ENCODE measurements around the gene GPR39.

The GPR39 gene

DNA sequence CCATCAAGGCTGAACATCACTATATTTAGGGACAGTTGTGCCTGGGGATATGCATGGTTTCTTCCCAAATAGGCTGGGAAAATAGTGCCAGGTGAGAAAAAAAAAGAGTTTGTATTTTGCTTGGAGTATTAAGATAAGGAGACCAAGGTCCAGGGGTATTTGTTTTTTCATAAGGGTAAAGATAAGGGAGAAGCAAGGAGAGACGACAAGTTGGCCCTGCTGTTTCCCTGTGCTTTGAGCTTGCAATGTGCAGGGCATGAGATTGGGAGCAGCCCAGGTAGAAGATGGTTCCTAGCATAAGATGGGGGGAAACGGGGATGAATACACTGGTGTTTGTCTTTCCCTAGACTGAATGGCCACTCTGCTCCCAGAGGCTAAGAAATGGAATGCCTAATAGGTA, 8.8 kb upstream of the GPR39 start:
- no peak for TF ChIP-seq SNAI2 (CRISPR knock-in tag; IDR thresholded peaks at IDR 0.05)
- no peak for TF ChIP-seq TCF4 (CRISPR knock-in tag; IDR thresholded peaks at IDR 0.05; ENCODE audit: borderline replicate concordance)
- no peak for TF ChIP-seq PPARA (CRISPR knock-in tag; IDR thresholded peaks at IDR 0.05; ENCODE audit: borderline replicate concordance)
- TF ChIP-seq CSDC2 (CRISPR knock-in tag; IDR thresholded peaks at IDR 0.05): no peak
- TF ChIP-seq ESRRG (CRISPR knock-in tag; IDR thresholded peaks at IDR 0.05): no peak
- no peak for TF ChIP-seq ZFP3 (CRISPR knock-in tag; IDR thresholded peaks at IDR 0.05)
- no peak for TF ChIP-seq ZNF565 (CRISPR knock-in tag; conservative IDR thresholded peaks at IDR 0.05; ENCODE audit: low read depth)
- TF ChIP-seq ZC3H10 (CRISPR knock-in tag; IDR thresholded peaks at IDR 0.05): no peak
- ATAC-seq: no peak

DNA sequence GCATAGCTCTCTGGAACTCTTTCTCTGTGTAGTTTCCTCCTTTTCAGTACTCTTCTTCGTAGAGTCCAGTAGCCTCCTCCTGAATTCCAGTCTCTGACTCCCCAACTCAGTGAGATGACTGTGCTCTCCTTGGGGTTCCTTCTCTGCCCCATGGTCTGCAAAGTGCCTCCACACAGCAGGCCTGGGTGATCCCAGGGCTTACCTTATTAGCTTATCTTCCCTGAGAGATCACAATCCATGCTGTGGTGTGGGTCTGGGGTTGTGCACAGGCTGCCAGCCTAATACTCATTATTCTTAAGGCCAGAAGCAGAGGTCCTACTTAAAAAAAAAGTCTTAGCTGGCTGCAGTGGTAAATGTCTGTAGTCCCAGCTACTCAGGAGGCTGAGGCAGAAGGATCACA, 4.6 kb upstream of the GPR39 start:
- TF ChIP-seq TOX (CRISPR knock-in tag; IDR thresholded peaks at IDR 0.05; ENCODE audit: borderline replicate concordance) (no peak), ARNTL (CRISPR knock-in tag; IDR thresholded peaks at IDR 0.05; ENCODE audit: borderline replicate concordance, low read depth) (no peak)
- no peak for ATAC-seq

DNA sequence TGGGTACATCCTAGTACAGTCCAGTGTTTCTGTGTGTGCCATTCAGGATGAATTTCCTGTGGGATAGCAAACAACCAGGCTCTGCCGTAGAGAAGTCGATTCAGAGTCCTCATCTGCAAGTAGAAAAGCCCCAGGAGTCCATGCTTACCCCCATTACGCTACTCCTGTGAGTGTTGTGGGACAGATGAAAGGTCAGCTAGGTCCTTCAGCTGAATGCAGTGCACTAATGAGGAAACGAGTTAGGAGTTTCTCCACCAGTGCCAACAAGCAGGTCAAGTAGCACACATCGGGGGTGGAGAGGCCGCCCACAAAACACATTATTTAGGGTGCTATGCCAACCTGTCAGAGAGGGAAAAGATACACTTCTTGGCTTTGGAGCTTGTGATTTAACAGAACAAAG, 2.5 kb upstream of the GPR39 start:
- ATAC-seq: no peak
- TF ChIP-seq PPARA (CRISPR knock-in tag; IDR thresholded peaks at IDR 0.05; ENCODE audit: borderline replicate concordance) (no peak), RARB (CRISPR knock-in tag; IDR thresholded peaks at IDR 0.05) (no peak), ESRRG (CRISPR knock-in tag; IDR thresholded peaks at IDR 0.05) (no peak), ARNTL (CRISPR knock-in tag; IDR thresholded peaks at IDR 0.05; ENCODE audit: borderline replicate concordance, low read depth) (no peak)

DNA sequence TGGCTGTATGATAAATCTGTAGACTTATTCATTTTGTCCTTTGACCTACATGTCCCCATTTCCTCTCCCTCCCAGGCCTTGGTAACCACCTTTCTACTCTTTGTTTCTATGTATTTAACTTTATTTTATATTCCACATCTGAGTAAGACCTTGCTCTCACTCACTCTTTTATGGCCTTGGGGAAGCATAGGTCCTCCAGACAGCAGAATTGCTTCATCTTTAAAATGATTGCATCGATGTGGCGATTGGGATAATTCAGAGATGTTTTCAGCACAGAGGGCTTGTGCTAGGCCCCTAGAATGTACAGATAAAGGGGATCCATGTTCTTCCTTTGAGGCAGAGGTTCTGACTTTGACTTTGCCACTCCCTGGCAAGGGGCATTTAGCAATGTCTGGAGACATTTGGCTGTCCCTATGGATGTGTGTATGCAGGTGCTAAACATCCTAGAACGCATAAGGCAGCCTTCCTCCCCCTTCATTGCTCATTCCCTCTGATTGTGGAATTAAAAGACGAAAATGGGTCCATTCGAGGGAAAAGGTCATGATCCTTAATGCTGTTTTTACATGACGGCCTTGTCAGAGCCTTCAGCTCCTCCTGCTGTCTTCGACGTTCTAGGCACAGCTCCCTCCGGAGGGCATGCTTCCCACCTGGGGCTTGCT, 1.2 kb upstream of the GPR39 start:
- peak; percentile 8 for ATAC-seq
- TF ChIP-seq ESRRG (CRISPR knock-in tag; IDR thresholded peaks at IDR 0.05): no peak
- TF ChIP-seq TCF4 (CRISPR knock-in tag; IDR thresholded peaks at IDR 0.05; ENCODE audit: borderline replicate concordance): no peak
- TF ChIP-seq BACH2 (CRISPR knock-in tag; IDR thresholded peaks at IDR 0.05; ENCODE audit: borderline replicate concordance): no peak
- TF ChIP-seq GLIS3 (CRISPR knock-in tag; IDR thresholded peaks at IDR 0.05): no peak
- TF ChIP-seq, protein P1, sequence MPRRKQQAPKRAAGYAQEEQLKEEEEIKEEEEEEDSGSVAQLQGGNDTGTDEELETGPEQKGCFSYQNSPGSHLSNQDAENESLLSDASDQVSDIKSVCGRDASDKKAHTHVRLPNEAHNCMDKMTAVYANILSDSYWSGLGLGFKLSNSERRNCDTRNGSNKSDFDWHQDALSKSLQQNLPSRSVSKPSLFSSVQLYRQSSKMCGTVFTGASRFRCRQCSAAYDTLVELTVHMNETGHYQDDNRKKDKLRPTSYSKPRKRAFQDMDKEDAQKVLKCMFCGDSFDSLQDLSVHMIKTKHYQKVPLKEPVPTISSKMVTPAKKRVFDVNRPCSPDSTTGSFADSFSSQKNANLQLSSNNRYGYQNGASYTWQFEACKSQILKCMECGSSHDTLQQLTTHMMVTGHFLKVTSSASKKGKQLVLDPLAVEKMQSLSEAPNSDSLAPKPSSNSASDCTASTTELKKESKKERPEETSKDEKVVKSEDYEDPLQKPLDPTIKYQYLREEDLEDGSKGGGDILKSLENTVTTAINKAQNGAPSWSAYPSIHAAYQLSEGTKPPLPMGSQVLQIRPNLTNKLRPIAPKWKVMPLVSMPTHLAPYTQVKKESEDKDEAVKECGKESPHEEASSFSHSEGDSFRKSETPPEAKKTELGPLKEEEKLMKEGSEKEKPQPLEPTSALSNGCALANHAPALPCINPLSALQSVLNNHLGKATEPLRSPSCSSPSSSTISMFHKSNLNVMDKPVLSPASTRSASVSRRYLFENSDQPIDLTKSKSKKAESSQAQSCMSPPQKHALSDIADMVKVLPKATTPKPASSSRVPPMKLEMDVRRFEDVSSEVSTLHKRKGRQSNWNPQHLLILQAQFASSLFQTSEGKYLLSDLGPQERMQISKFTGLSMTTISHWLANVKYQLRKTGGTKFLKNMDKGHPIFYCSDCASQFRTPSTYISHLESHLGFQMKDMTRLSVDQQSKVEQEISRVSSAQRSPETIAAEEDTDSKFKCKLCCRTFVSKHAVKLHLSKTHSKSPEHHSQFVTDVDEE (CRISPR knock-in tag; IDR thresholded peaks at IDR 0.05): no peak
- no peak for TF ChIP-seq ZNF70 (CRISPR knock-in tag; IDR thresholded peaks at IDR 0.05)
- no peak for TF ChIP-seq ZFP30 (CRISPR knock-in tag; IDR thresholded peaks at IDR 0.05)
- TF ChIP-seq, protein P2, sequence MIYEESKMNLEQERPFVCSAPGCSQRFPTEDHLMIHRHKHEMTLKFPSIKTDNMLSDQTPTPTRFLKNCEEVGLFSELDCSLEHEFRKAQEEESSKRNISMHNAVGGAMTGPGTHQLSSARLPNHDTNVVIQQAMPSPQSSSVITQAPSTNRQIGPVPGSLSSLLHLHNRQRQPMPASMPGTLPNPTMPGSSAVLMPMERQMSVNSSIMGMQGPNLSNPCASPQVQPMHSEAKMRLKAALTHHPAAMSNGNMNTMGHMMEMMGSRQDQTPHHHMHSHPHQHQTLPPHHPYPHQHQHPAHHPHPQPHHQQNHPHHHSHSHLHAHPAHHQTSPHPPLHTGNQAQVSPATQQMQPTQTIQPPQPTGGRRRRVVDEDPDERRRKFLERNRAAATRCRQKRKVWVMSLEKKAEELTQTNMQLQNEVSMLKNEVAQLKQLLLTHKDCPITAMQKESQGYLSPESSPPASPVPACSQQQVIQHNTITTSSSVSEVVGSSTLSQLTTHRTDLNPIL (CRISPR knock-in tag; IDR thresholded peaks at IDR 0.05; ENCODE audit: low read depth): no peak
- TF ChIP-seq, protein P3, sequence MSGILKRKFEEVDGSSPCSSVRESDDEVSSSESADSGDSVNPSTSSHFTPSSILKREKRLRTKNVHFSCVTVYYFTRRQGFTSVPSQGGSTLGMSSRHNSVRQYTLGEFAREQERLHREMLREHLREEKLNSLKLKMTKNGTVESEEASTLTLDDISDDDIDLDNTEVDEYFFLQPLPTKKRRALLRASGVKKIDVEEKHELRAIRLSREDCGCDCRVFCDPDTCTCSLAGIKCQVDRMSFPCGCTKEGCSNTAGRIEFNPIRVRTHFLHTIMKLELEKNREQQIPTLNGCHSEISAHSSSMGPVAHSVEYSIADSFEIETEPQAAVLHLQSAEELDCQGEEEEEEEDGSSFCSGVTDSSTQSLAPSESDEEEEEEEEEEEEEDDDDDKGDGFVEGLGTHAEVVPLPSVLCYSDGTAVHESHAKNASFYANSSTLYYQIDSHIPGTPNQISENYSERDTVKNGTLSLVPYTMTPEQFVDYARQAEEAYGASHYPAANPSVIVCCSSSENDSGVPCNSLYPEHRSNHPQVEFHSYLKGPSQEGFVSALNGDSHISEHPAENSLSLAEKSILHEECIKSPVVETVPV (CRISPR knock-in tag; IDR thresholded peaks at IDR 0.05): no peak
- no peak for TF ChIP-seq ARNTL (CRISPR knock-in tag; IDR thresholded peaks at IDR 0.05; ENCODE audit: borderline replicate concordance, low read depth)
- no peak for TF ChIP-seq PPARA (CRISPR knock-in tag; IDR thresholded peaks at IDR 0.05; ENCODE audit: borderline replicate concordance)
- no peak for TF ChIP-seq ZC3H10 (CRISPR knock-in tag; IDR thresholded peaks at IDR 0.05)
- TF ChIP-seq, protein P4, sequence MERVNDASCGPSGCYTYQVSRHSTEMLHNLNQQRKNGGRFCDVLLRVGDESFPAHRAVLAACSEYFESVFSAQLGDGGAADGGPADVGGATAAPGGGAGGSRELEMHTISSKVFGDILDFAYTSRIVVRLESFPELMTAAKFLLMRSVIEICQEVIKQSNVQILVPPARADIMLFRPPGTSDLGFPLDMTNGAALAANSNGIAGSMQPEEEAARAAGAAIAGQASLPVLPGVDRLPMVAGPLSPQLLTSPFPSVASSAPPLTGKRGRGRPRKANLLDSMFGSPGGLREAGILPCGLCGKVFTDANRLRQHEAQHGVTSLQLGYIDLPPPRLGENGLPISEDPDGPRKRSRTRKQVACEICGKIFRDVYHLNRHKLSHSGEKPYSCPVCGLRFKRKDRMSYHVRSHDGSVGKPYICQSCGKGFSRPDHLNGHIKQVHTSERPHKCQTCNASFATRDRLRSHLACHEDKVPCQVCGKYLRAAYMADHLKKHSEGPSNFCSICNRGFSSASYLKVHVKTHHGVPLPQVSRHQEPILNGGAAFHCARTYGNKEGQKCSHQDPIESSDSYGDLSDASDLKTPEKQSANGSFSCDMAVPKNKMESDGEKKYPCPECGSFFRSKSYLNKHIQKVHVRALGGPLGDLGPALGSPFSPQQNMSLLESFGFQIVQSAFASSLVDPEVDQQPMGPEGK (CRISPR knock-in tag; IDR thresholded peaks at IDR 0.05; ENCODE audit: borderline replicate concordance): no peak
- no peak for TF ChIP-seq SNAI2 (CRISPR knock-in tag; IDR thresholded peaks at IDR 0.05)
- no peak for TF ChIP-seq RARB (CRISPR knock-in tag; IDR thresholded peaks at IDR 0.05)
- TF ChIP-seq, protein P5, sequence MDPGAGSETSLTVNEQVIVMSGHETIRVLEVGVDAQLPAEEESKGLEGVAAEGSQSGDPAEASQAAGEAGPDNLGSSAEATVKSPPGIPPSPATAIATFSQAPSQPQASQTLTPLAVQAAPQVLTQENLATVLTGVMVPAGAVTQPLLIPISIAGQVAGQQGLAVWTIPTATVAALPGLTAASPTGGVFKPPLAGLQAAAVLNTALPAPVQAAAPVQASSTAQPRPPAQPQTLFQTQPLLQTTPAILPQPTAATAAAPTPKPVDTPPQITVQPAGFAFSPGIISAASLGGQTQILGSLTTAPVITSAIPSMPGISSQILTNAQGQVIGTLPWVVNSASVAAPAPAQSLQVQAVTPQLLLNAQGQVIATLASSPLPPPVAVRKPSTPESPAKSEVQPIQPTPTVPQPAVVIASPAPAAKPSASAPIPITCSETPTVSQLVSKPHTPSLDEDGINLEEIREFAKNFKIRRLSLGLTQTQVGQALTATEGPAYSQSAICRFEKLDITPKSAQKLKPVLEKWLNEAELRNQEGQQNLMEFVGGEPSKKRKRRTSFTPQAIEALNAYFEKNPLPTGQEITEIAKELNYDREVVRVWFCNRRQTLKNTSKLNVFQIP (CRISPR knock-in tag; IDR thresholded peaks at IDR 0.05; ENCODE audit: borderline replicate concordance, low read depth): no peak
- no peak for TF ChIP-seq CSDC2 (CRISPR knock-in tag; IDR thresholded peaks at IDR 0.05)
- no peak for TF ChIP-seq TOX (CRISPR knock-in tag; IDR thresholded peaks at IDR 0.05; ENCODE audit: borderline replicate concordance)
- no peak for TF ChIP-seq ZNF565 (CRISPR knock-in tag; conservative IDR thresholded peaks at IDR 0.05; ENCODE audit: low read depth)
